Fibroblast of the conjunctiva (primary cell): ENCODE measurements around the gene OSM.

Experiments used
- DNase-seq: peaks from one replicate; pipeline ENCODE4 v3.0.0-alpha.2; 2010; ENCODE audit warnings: low read depth

OSM gene

GRCh38 chr22:30263883-30264282 lies 2.8 kb downstream of the OSM start:
- DNase-seq: no peak

DNA sequence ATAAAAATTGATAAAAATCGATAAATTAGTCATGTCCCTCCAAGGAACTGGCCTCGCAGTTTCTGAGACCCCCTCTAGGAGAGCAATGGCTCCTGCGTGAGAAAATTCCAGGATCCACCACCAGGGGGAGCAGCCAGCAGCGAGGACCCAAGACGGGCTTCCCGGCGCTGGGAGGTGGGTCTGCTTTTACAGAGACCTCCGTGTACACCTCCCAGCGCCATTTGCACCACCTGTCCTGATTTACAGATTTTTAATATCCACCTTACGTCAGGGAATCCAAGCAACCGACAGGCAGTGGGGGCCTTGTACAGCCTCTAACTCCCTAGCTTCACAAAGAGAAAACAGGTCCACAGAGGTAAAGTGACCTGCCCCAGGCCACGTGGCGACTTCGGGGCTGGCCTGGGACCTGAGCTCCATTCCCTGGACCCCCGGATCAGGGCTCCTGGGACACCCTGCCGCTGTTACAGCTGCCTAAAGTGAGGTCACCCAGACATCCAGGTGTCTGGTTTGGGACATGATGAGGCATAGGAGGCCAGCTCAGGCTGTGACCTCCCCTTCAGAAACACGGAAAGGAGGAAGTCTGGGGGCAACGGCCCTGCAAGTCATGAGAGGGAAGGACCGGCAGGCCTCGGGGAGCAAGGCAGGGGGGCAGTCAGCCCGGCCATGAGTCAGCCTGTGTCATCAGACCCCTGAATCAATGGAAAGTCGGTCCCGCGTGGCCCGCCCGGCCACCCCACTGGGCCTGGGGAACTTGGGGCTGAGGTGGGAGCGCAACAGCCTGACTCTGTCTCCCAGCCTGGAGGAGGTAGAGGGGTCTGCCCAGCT lies 3.5 kb downstream of the OSM start:
- no peak for DNase-seq

DNA sequence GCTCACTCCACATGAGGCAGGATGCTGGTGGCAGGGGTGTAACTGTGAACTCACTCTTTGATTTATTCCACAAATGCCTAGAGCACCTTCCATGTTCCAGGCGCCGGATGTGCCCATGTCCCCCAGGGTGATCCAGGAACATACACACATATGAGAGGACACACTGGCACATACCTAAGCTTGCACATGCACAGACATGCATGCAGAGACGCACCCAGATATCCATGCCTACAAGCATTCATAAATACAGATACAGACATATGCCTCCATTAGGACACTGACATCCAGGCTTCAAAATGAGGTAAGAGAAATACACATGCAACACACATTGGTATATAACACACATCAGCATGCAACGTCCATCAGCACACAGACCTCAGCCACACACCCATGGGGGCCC lies 4.5 kb downstream of the OSM start:
- DNase-seq: no peak

DNA sequence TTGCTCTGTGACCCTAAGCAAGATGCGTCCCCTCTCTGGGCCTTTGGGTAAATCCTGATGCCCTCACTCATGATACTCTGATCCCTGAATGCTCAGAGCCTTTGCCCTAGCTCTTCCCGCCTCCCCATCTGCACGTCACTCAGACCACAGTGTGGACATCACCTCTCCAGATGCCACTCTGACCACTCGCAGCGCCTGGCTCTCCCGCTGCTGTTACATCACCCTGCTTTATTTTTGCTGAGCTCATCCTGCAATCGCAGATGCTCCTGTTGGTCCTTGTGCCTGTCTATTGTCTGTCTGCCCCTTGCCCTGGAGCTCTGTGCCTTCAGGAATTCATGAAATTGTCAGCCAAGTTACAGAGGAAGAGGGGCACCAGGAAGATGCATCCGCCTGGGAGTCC lies 5.5 kb downstream of the OSM start:
- DNase-seq: no peak

DNA sequence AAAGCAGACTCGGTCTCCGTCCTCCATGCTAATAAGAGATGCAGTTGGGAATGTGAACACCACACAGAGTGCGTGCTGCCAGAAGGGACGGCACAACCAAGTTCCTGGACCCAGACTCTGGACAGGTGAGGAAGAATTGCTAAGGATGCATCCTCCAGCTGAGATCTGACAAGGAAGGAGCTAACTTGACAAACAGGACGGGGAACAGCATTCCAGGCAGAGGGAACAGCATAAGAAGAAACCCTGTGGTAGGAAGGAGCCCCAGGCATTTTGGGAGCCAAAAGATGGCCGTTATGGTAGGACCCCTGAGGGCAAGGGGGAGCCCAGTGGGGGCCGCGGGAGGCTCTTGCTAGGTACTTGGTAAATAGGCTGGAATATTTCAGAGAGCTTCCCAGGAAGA lies 6.0 kb downstream of the OSM start:
- no peak for DNase-seq

- no peak for DNase-seq
These were observed 6.4 kb downstream of the OSM start for GRCh38 chr22:30260276-30260675.

- DNase-seq: no peak
These were observed 12.3 kb downstream of the OSM start for GRCh38 chr22:30254314-30254713.

DNA sequence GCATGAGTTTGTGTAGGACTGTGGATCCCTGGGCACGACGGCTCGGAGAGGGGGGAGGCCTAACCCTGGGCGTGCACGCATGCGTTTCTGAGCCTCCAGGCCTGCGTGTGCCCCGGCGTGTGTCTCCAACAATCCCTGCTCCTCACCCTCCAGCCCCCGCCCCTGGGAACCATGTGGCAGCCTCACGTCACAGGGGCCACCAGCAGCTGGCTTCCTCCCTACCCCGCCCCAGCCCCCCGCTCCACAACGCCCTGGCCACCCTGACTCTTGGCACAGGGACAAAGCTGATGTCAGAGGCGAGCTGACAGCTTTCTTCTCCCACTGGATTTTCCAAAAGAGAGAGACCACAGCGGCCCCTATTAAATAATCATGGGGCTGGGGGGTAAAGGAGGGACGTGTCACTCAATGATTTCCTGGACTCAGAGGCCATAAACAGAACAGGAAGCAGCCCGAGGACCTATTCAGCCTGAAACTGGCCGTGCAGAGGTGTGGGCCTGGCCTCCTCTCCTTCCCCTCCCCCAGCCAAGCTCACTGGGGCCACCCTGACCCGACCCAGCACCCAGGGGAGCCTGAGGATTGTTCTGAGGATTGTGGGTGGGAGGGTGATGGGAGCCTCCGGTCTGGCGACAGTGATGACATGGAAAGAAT lies 13.3 kb downstream of the OSM start:
- DNase-seq: no peak

GRCh38 chr22:30252411-30253204 lies 14.0 kb downstream of the OSM start:
- no peak for DNase-seq

- DNase-seq: no peak
These were observed 14.9 kb downstream of the OSM start for GRCh38 chr22:30251711-30252110.

DNA sequence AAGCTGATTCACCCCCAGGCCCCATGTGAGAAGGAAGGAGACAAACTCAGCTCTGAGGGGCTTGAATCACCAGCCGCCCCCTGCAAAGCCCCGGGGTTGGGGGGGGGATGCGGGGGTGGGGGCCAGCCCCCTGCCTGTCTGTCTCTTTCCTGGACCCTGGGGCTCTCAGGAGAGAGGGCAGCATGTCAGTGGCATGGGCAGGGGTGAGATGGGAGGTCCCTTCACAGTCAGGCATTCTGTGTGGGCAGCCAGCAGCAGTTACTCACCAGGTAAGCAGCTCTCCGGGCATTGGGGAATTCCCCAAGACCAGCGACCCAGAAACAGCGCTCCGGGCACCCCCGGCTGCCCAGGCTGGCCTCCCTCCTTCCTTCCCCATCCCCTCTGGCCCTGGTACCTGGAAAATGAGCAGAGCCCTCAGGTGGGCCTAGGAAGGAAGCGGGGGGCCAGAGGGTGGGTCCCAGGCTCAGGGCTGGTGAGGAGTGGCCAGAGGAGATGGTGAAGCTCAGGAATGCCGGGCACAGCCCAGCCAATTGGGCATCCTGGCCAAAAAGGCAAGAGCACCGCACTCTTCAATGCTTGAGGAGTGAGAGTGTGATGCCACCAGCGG lies 15.9 kb downstream of the OSM start:
- no peak for DNase-seq

- no peak for DNase-seq
These were observed 16.5 kb downstream of the OSM start for GRCh38 chr22:30250039-30250565.

DNA sequence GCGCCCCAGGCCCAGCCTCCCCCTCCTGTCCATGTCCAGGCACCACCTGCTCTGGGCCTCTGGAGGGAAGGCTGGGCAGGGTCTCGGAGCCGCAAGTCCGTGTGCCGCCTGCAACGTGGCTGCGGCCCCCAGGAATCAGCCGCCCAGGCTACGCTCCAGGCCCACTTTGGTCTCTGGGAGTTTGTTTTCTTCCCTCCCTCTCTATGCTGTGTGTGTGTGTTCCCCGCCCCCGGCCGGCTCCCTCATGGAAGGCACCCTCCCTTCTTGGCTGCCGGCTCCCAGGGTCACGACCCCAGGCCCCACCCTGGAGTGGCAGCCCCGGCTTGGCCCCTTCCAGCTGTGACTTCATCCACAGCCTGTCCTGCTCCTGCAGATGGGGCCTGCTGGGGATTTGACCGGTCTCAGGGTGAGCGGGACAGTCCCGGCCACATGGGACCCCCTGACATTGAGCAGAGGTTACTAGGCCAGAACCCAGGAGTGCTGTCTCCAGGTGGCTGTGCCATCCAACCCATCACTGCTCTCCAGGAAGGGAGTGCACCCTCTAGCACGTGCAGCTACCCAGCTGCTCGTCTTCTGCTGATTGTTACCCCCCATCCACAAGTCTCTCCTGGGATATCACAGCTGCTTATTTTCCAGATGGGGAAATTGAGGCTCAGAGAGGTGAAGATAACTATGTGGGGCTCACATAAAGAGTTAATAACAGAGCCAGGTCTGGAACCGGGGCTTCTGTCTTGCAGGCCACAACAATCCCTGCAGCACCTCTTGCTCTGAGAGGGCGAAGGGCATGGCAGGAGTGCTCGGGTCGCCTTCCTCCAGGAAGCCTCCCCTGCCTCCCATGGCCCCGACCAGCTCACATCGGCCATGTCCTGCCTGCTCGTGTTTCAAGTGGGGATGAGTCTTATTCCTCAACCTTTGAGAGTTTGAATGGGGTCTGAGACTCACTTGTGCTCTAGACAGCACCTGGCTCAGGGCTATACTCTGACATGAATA lies 17.3 kb downstream of the OSM start:
- DNase-seq: no peak

DNA sequence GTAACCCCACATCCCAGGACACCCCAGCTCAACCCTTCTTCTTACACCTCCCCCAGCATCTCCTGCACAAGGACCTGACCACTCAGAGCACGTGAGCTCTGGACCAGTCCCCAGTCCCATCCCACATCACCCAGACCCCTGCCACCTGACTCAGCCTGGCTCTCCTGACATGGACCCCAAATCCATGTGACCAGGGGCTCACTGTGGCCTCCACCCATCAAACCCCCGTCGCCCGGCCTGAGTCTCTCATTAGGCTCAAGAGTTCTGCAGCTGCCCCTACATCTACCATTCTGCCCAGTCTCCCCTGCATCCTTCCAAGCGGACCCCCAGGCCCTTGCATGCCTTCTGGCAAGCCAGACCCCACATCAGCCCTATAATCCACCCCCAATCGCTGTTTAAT lies 18.2 kb downstream of the OSM start:
- DNase-seq: no peak

DNA sequence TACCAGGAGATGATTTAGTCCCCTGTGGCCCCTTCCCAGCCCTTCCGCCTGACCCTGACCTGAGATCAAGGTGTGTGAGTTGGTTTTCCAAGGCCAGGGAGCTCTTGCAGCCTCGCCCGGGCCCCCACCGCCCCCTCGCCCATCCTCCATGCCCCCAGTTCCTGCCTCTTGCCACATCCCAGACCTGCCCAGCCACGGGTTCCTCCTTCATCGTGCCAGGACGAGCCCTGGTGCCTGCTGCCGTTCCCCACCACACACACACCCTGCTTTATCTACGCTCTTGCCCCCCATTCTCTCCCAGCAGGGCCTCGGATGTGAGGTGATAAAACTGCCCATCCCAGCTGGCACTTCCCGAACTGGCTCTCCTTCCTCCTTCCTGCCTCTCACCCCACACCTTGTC lies 18.7 kb downstream of the OSM start:
- no peak for DNase-seq

- no peak for DNase-seq
These were observed 19.1 kb downstream of the OSM start for GRCh38 chr22:30247561-30247960.

DNA sequence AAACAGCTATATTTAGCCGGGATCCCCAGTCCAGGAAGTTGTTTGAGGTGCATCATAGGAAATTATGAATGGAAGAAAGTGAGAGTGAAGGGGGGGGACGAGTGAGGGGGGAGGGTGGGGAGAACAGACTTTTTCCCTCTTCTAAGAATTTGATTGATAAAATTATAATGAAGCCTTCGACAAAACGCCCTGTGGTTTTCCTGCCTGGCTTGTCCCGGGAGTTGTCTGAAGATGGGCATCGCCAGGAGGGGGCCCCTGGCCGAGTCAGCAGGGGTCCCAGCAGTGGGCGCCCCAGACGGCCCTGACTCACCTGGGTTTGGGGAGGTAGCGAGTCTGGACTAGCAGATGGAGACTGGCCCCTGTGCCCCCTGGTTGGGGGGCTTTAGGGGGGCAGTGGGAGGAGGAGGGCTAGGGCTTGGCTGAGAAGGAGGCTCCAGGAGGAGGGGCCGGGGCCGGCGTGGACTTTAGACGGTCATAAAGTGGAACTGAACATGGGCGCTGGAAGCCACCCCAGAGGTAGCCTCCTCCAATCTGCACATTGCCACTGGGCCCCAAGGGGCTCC lies 19.8 kb downstream of the OSM start:
- no peak for DNase-seq

DNA sequence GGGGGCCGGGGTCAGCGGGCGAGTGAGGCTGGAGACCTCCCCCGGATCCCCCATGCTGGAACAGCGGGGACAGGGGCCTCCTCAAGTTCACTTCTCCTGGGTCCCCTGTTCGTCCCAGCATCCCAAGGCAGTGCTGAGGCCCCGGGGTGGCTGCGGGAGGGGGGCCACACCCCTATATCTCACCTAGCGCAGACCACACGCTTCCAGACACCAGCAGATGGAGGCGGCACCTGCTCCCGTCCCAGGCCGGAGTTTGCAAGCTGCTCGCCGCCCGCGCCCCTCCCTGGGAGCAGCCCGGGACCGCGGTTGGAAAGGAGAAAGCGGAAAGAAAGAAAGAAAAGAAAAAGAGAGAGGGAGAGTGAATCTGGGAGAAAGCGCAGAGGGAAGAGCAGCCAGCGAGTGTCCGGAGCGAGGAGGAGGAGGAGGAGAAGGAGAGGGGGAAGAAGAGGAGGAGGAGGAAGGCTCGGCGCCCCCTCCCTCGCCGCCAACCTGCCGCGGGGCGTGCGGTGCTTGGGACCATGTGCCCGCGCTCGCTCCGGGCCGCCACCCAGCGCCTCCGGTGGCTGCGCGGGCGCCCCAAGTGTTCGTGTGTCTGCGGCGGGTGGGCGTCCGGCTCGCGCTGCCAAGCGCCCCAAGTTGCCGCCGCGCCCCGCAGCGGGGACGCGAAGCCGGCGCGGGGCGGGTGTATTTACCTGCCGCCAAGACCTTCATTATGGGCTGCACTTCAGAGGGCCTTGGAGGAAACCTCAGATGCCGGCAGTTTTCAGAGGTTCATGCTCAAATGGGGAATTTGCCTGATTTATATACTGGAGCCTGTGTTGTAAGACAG lies 20.5 kb downstream of the OSM start, which contains the start of gene LIF:
Gene LIF, minus strand, starts transcription at position 775 of the 829 bp plus-strand sequence. Its CDS starts 64 bp downstream, at position 711.
- DNase-seq: no peak

DNA sequence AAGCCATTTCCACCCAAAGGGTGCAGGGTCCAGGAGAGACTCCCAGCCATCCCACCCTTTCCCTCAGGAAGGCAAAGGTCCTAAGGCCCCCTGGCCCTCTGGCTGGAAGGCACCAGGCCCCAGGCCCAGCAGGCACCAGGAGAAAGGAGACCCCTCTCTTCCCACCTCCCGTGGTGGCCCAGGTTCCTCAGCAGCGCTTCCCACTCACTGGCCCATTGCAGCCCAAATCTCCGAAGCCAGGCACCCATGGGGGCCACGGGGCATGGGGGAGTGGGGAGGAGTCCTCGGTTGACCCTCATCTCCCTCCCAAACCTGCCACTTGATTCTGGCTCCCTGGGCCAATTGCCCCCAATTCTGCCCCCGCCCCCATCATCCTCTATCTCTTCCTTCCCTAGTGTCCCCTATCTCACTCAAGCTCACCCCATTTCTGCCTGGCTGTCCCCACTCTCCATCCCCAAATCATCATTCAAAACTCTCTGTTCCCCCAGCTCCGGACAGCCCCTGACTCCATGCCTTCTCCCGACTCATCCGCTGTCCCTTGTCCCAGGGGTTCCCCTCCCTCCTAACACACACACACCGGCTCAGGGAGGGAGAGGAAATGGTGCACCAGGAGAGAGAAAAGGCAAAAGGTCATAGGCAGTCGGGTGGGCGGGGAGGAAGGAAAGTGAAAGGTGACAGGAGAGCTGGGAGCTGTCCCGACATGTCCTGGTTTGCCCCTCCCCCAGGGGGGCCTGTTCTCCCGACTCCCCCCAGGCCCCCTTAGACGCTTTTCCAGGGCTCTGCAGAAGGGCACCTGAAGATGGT lies 21.3 kb downstream of the OSM start:
- DNase-seq: no peak
